Panc1 (cell line): ENCODE measurements around the gene MAMLD1.

Experiments used
- CTCF ChIP-seq: fragments of 450-650 bp; IDR thresholded peaks from 2 replicates; pipeline ENCODE4 v1.5.1; 2017; ENCODE audit warnings: mild to moderate bottlenecking
- POLR2AphosphoS5 ChIP-seq: IDR thresholded peaks from 2 replicates; pipeline ENCODE4 v1.6.1; 2012; ENCODE audit warnings: mild to moderate bottlenecking, low read depth, low read length, moderate library complexity
- SIN3A ChIP-seq: IDR thresholded peaks from 2 replicates; pipeline ENCODE4 v1.6.1; 2012; ENCODE audit warnings: low read depth, mild to moderate bottlenecking, low read length, moderate library complexity, borderline replicate concordance; ENCODE audit not compliant: insufficient read depth
- TCF7L2 ChIP-seq: IDR thresholded peaks from 2 replicates; pipeline ENCODE4 v1.6.1; 2011; ENCODE audit warnings: mild to moderate bottlenecking, low read depth, low read length, inconsistent platforms

GRCh38 chrX:150324035-150324728 is 38.9 kb upstream of the MAMLD1 start:
- TF ChIP-seq CTCF (no peak), SIN3A (no peak), POLR2AphosphoS5 (no peak), TCF7L2 (no peak)
